ENCODE measurements around the gene STMP1. TPM values are rescaled to one million over a fixed set of nuclear protein-coding genes. Genes with fewer than 3 reads are reported as not detected.
A peak's percentile ranks its signal among the peaks of the same experiment; 100 is the strongest.

The STMP1 gene
- total RNA-seq, 1 experiment from 2014 or later: 26.1 TPM

GRCh38 chr7:135718794-135719437 lies 56.6 kb downstream of the STMP1 start:
- peaks cover 11% of the 10 kb centered on the region for H3K4me1 Mint-ChIP-seq
- ChIA-PET CTCF (interaction anchor here (0.5 to 1.1 kb wide), 3 partner anchors 8 to 77 kb away, joined by 3 to 4 read pairs (median 3); partner anchors contain the start of gene SLC13A4), POLR2A (interaction anchor here (1.2 kb wide), 1 partner anchor 9 kb away, joined by 4 read pairs; the partner anchor contains the start of gene SLC13A4)
- DNase-seq (ENCODE audit: low spot score) (no peak), ATAC-seq (peak; percentile 17; the same call in 1 of the 2 replicates)
- no peak overlapping the region for H3K4me3 Mint-ChIP-seq
- no peaks in the 10 kb centered on the region for H3K36me3 Mint-ChIP-seq
- H3K27me3 Mint-ChIP-seq (ENCODE audit: low read depth): no peaks in the 10 kb centered on the region
- TF ChIP-seq ZNF219 (CRISPR knock-in tag; IDR thresholded peaks at IDR 0.05; ENCODE audit: borderline replicate concordance) (no peak), ATF1 (CRISPR knock-in tag; IDR thresholded peaks at IDR 0.05) (no peak), AFF4 (CRISPR knock-in tag; IDR thresholded peaks at IDR 0.05; ENCODE audit: borderline replicate concordance) (no peak), SMAD4 (CRISPR knock-in tag; IDR thresholded peaks at IDR 0.05) (no peak), ZNF416 (CRISPR knock-in tag; IDR thresholded peaks at IDR 0.05) (no peak), ATF3 (CRISPR knock-in tag; conservative IDR thresholded peaks at IDR 0.05) (no peak), TP53 (CRISPR knock-in tag; IDR thresholded peaks at IDR 0.05) (no peak), NFE2L1 (CRISPR knock-in tag; IDR thresholded peaks at IDR 0.05) (no peak), SMAD3 (CRISPR knock-in tag; IDR thresholded peaks at IDR 0.05; ENCODE audit: borderline replicate concordance) (no peak), ZBTB43 (CRISPR knock-in tag; IDR thresholded peaks at IDR 0.05) (no peak), ESRRA (CRISPR knock-in tag; IDR thresholded peaks at IDR 0.05; ENCODE audit: borderline replicate concordance) (no peak), ZNF671 (CRISPR knock-in tag; IDR thresholded peaks at IDR 0.05) (no peak), GABPB1 (CRISPR knock-in tag; IDR thresholded peaks at IDR 0.05) (no peak), ZNF317 (CRISPR knock-in tag; IDR thresholded peaks at IDR 0.05; ENCODE audit: borderline replicate concordance, low read depth) (no peak), ZMAT4 (CRISPR knock-in tag; IDR thresholded peaks at IDR 0.05) (no peak), NFATC4 (CRISPR knock-in tag; IDR thresholded peaks at IDR 0.05) (no peak)
- no peak overlapping the region for H3K27ac Mint-ChIP-seq
- no peaks in the 10 kb centered on the region for H3K9me3 Mint-ChIP-seq

GRCh38 chr7:135719688-135720087 lies 57.4 kb downstream of the STMP1 start:
- CTCF ChIA-PET: interaction anchor here (0.8 to 1.6 kb wide), 2 partner anchors 8 to 63 kb away, joined by 3 to 4 read pairs; no protein-coding TSS in a partner anchor
- Mint-ChIP-seq H3K27ac (no peak overlapping the region), H3K9me3 (no peaks in the 10 kb centered on the region), H3K4me1 (peaks cover 6% of the 10 kb centered on the region), H3K4me3 (no peak overlapping the region), H3K27me3 (ENCODE audit: low read depth) (no peaks in the 10 kb centered on the region), H3K36me3 (no peaks in the 10 kb centered on the region)
- POLR2A ChIA-PET: interaction anchor here (1.2 kb wide), 1 partner anchor 8 kb away, joined by 4 read pairs; the partner anchor contains the start of gene SLC13A4
- ATAC-seq (no peak), DNase-seq (ENCODE audit: low spot score) (no peak)
- TF ChIP-seq GABPB1 (CRISPR knock-in tag; IDR thresholded peaks at IDR 0.05) (no peak), KAT7 (CRISPR knock-in tag; IDR thresholded peaks at IDR 0.05; ENCODE audit: borderline replicate concordance) (no peak), PRRX2 (CRISPR knock-in tag; IDR thresholded peaks at IDR 0.05) (no peak), STAT6 (CRISPR knock-in tag; conservative IDR thresholded peaks at IDR 0.05; ENCODE audit: low read depth) (no peak), CTCF (IDR thresholded peaks at IDR 0.05) (no peak), GTF2I (CRISPR knock-in tag; conservative IDR thresholded peaks at IDR 0.05) (no peak), NFE2L1 (CRISPR knock-in tag; IDR thresholded peaks at IDR 0.05) (no peak), E2F5 (CRISPR knock-in tag; IDR thresholded peaks at IDR 0.05) (no peak), PREB (CRISPR knock-in tag; IDR thresholded peaks at IDR 0.05; ENCODE audit: borderline replicate concordance) (no peak)

Measured in WTC11 (cell line).